ENCODE data around the gene CDCA5.

CDCA5 gene

GRCh38 chr11:65040847-65041622, 42.8 kb downstream of the CDCA5 start, which contains the start of gene SAC3D1:
SAC3D1 (plus strand) TSS chr11:65041210; CDS start chr11:65041293, 83 bp downstream.
- peak; percentile 98 for DNase-seq

- DNase-seq: no peak
These were observed 43.4 kb downstream of the CDCA5 start for GRCh38 chr11:65040520-65040846.

- DNase-seq: no peak
These were observed 46.9 kb downstream of the CDCA5 start for GRCh38 chr11:65036931-65037330.

DNA sequence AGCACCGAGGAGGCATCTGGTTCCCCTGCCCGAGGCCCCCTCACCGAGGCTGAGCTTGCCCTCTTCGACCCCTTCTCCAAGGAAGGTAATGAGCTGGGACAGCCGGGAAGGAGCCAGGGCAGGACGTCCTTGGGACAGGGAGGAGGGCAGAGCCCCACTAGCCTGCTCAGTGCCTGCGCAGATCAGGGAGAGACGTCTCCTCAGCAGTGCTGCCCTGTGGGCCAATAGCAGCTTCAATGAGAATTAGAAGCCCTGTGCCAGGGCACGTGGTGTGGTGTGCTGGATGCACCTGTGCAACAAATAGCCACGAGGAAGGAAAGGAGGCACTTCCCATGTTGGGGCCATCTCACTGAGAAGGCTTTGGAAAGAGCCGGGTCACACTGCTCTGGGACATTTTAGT, 48.3 kb downstream of the CDCA5 start:
- no peak for DNase-seq

DNA sequence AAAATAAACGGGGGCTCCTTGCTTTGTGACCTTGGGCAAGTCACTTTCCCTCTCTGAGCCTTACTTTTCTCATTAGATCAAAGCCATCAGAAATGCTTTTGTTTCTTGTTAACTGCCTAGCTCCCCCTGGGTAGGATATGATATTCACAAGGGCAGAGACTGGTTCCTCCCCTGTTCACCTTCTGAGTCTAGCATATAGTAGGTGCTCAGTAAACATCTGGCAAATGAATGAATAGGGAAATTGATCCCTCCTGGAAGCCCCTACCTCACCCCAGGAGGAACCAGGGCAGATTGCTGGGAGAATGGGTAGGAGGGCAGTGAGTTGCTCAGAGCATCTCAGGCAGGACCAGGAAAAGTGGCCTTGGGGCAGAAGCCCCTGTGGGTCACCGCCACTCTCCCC, 49.4 kb downstream of the CDCA5 start:
- no peak for DNase-seq

- no peak for DNase-seq
These were observed 51.6 kb downstream of the CDCA5 start for GRCh38 chr11:65032216-65032615.
